ENCODE measurements around the gene VAV1. TPM values are rescaled to one million over a fixed set of nuclear protein-coding genes. Genes with fewer than 3 reads are reported as not detected.
"Not testable (repeated sequence)": the region's sequence is repeated elsewhere in the genome, so short reads cannot be mapped to it uniquely, and the experiment has no call there.

Gene VAV1
- total and polyA plus RNA-seq, 7 donors = 0.20 to 1.8 (median 1.1) TPM

- DNase-seq = no peak
- no peak for ATAC-seq
- Histone ChIP-seq H3K4me1 (peaks cover 72% of the 10 kb centered on the region), H3K27me3 (ENCODE audit: insufficient read depth in 3 of 3, low read length in 2 of 3) (no peaks in the 10 kb centered on the region), H3K27ac (peak overlapping the region; percentile 79), H3K9me3 (no peaks in the 10 kb centered on the region), H3K36me3 (ENCODE audit: insufficient read depth in 1 of 2, low read depth in 1 of 2) (peaks cover 4 to 62% of the 10 kb centered on the region in 2 donors), H3K4me3 (peak overlapping the region; percentile 46)
- intact Hi-C loops (cut with DNase I) = loop anchor here in 1 of 2 donors (10.0 kb wide), 1 partner anchor 369 kb away; the partner anchor contains the start of genes ALKBH7 and PSPN
- no peak for TF ChIP-seq CTCF (IDR thresholded peaks at IDR 0.05)
- 75 to 82% (median 79%) methylated on average over 15 of the region's 15 CpGs for whole genome bisulfite sequencing, 3 donors
Observed at GRCh38 chr19:6743714-6744380, 28.7 kb upstream of the VAV1 start.

- no peaks in the 10 kb centered on the region for H3K9me3 ChIP-seq
- no peak for TF ChIP-seq CTCF (IDR thresholded peaks at IDR 0.05)
- peaks cover 4 to 70% of the 10 kb centered on the region in 2 donors for H3K36me3 ChIP-seq (ENCODE audit: insufficient read depth in 1 of 2, low read depth in 1 of 2)
- peak; percentile 91 to 95 for DNase-seq
- intact Hi-C loops (cut with DNase I) = loop anchor here in 1 of 2 donors (10.0 kb wide), 1 partner anchor 370 kb away; the partner anchor contains the start of genes ALKBH7 and PSPN
- WGBS, 3 donors = 9 to 21% (median 13%) methylated on average over 40 to 41 of the region's 41 CpGs
- H3K27ac ChIP-seq = peak overlapping the region; percentile 79
- peak overlapping the region; percentile 46 for H3K4me3 ChIP-seq
- peak; percentile 75 to 86 (median 79) for ATAC-seq
- no peaks in the 10 kb centered on the region for H3K27me3 ChIP-seq (ENCODE audit: insufficient read depth in 3 of 3, low read length in 2 of 3)
- peaks cover 68% of the 10 kb centered on the region for H3K4me1 ChIP-seq
Observed at GRCh38 chr19:6744381-6745301, 27.9 kb upstream of the VAV1 start.

GRCh38 chr19:6745965-6746364 is 26.5 kb upstream of the VAV1 start:
- H3K9me3 ChIP-seq = no peaks in the 10 kb centered on the region
- peaks cover 68% of the 10 kb centered on the region for H3K4me1 ChIP-seq
- DNase-seq = no peak
- H3K27ac ChIP-seq = peak overlapping the region; percentile 41
- no peak for ATAC-seq
- no peak for TF ChIP-seq CTCF (IDR thresholded peaks at IDR 0.05)
- H3K27me3 ChIP-seq (ENCODE audit: insufficient read depth in 3 of 3, low read length in 2 of 3) = no peaks in the 10 kb centered on the region
- no peak overlapping the region for H3K4me3 ChIP-seq
- WGBS, 3 donors = 93 to 95% (median 94%) methylated on average over 23 to 24 of the region's 24 CpGs
- intact Hi-C loops (cut with DNase I) = loop anchor here in 1 of 2 donors (10.0 kb wide), 1 partner anchor 371 kb away; the partner anchor contains the start of genes ALKBH7 and PSPN
- H3K36me3 ChIP-seq (ENCODE audit: insufficient read depth in 1 of 2, low read depth in 1 of 2) = peaks cover 6 to 83% of the 10 kb centered on the region in 2 donors

GRCh38 chr19:6748543-6748942 is 24.0 kb upstream of the VAV1 start:
- not testable (repeated sequence) for H3K4me3 ChIP-seq; H3K27me3 ChIP-seq (ENCODE audit: insufficient read depth in 3 of 3, low read length in 2 of 3); H3K9me3 ChIP-seq; ATAC-seq
- intact Hi-C loops (cut with DNase I) = loop anchor here in 1 of 2 donors (10.0 kb wide), 1 partner anchor 374 kb away; the partner anchor contains the start of genes ALKBH7 and PSPN
- peak overlapping the region; percentile 46 for H3K27ac ChIP-seq
- peaks cover 7 to 90% of the 10 kb centered on the region in 2 donors for H3K36me3 ChIP-seq (ENCODE audit: insufficient read depth in 1 of 2, low read depth in 1 of 2)
- peaks cover 45% of the 10 kb centered on the region for H3K4me1 ChIP-seq
- DNase-seq = peak in 1 of 2 donors; percentile 72
- 29 to 54% (median 29%) methylated on average over 10 of the region's 10 CpGs for WGBS, 3 donors

- intact Hi-C loops (cut with DNase I) = no loop called here
- H3K9me3 ChIP-seq = no peaks in the 10 kb centered on the region
- H3K27me3 ChIP-seq (ENCODE audit: insufficient read depth in 3 of 3, low read length in 2 of 3) = no peaks in the 10 kb centered on the region
- H3K36me3 ChIP-seq (ENCODE audit: insufficient read depth in 1 of 2, low read depth in 1 of 2) = peaks cover 4 to 76% of the 10 kb centered on the region in 2 donors
- no peak for TF ChIP-seq CTCF (IDR thresholded peaks at IDR 0.05)
- H3K4me1 ChIP-seq = peaks cover 30% of the 10 kb centered on the region
- 61 to 64% (median 64%) methylated on average over 18 to 20 of the region's 20 CpGs for WGBS, 3 donors
- ATAC-seq (no peak), DNase-seq (peak; percentile 67 to 84)
- H3K27ac ChIP-seq = peak overlapping the region; percentile 9
- no peak overlapping the region for H3K4me3 ChIP-seq
Observed at GRCh38 chr19:6750062-6750461, 22.4 kb upstream of the VAV1 start.

Data from psoas muscle (tissue), 8 donors.